HL-60 (cell line): ENCODE results near the gene C1orf56.

Experiments
- POLR2AphosphoS5 ChIP-seq: IDR thresholded peaks from 2 replicates; pipeline ENCODE4 v1.6.1; 2012; ENCODE audit warnings: low read depth
- TF ChIP-seq, protein P1 (sequence below): IDR thresholded peaks from one replicate; pipeline ENCODE4 v1.5.1; 2011; ENCODE audit warnings: low read length, control low read depth, inconsistent platforms; ENCODE audit not compliant: insufficient read depth
- TF ChIP-seq, protein P2 (sequence below): IDR thresholded peaks from 2 replicates; pipeline ENCODE4 v1.6.1; 2012; ENCODE audit warnings: low read depth; ENCODE audit not compliant: insufficient replicate concordance

DNA sequence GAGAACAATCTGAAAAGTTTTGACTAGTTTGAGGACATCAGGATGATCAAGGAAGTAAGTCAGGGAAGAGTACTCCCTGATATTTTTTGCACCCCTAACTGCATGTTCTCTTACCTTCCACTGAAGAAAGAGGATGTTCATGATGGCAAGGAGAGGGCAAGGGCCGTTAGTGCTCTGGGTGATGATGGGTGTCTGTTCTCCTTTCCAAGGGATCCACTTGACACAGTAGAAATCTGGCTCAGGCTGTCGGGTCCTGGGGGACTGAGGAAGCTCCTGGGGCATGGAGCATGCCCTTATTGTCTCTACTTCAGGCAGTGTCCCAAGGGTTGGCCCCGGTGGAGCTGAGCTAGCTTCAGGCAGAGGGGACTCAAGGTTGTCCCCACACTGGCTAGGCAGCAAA lies 45.5 kb upstream of the C1orf56 start:
- TF ChIP-seq POLR2AphosphoS5: no peak
- TF ChIP-seq, protein P1, sequence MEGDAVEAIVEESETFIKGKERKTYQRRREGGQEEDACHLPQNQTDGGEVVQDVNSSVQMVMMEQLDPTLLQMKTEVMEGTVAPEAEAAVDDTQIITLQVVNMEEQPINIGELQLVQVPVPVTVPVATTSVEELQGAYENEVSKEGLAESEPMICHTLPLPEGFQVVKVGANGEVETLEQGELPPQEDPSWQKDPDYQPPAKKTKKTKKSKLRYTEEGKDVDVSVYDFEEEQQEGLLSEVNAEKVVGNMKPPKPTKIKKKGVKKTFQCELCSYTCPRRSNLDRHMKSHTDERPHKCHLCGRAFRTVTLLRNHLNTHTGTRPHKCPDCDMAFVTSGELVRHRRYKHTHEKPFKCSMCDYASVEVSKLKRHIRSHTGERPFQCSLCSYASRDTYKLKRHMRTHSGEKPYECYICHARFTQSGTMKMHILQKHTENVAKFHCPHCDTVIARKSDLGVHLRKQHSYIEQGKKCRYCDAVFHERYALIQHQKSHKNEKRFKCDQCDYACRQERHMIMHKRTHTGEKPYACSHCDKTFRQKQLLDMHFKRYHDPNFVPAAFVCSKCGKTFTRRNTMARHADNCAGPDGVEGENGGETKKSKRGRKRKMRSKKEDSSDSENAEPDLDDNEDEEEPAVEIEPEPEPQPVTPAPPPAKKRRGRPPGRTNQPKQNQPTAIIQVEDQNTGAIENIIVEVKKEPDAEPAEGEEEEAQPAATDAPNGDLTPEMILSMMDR: no peak
- TF ChIP-seq, protein P2, sequence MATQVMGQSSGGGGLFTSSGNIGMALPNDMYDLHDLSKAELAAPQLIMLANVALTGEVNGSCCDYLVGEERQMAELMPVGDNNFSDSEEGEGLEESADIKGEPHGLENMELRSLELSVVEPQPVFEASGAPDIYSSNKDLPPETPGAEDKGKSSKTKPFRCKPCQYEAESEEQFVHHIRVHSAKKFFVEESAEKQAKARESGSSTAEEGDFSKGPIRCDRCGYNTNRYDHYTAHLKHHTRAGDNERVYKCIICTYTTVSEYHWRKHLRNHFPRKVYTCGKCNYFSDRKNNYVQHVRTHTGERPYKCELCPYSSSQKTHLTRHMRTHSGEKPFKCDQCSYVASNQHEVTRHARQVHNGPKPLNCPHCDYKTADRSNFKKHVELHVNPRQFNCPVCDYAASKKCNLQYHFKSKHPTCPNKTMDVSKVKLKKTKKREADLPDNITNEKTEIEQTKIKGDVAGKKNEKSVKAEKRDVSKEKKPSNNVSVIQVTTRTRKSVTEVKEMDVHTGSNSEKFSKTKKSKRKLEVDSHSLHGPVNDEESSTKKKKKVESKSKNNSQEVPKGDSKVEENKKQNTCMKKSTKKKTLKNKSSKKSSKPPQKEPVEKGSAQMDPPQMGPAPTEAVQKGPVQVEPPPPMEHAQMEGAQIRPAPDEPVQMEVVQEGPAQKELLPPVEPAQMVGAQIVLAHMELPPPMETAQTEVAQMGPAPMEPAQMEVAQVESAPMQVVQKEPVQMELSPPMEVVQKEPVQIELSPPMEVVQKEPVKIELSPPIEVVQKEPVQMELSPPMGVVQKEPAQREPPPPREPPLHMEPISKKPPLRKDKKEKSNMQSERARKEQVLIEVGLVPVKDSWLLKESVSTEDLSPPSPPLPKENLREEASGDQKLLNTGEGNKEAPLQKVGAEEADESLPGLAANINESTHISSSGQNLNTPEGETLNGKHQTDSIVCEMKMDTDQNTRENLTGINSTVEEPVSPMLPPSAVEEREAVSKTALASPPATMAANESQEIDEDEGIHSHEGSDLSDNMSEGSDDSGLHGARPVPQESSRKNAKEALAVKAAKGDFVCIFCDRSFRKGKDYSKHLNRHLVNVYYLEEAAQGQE: no peak
